Fibroblast of mammary gland (primary cell): ENCODE data around the gene ADCY1.

Experiments
- DNase-seq: peaks from one replicate; pipeline ENCODE4 v3.0.0-alpha.2; 2010; ENCODE audit warnings: low read depth
- H3K4me3 ChIP-seq: 2 replicates; pipeline ENCODE4 v1.5.1; 2011; ENCODE audit warnings: low read depth, mild to moderate bottlenecking, low read length, moderate library complexity; ENCODE audit not compliant: control insufficient read depth
- CTCF ChIP-seq: conservative IDR thresholded peaks from 2 replicates; pipeline ENCODE4 v1.5.1; 2011; ENCODE audit warnings: low read depth, low read length, inconsistent platforms; ENCODE audit not compliant: control insufficient read depth, insufficient read depth

The ADCY1 gene

GRCh38 chr7:45680776-45681175 is 106.6 kb downstream of the ADCY1 start:
- no peak overlapping the region for H3K4me3 ChIP-seq
- no peak for TF ChIP-seq CTCF
- no peak for DNase-seq

GRCh38 chr7:45681596-45682357 is 107.6 kb downstream of the ADCY1 start:
- no peak for DNase-seq
- TF ChIP-seq CTCF, result no peak
- no peak overlapping the region for H3K4me3 ChIP-seq

GRCh38 chr7:45682358-45682735 is 108.2 kb downstream of the ADCY1 start:
- DNase-seq, result no peak
- no peak for TF ChIP-seq CTCF

GRCh38 chr7:45682836-45683555 is 108.8 kb downstream of the ADCY1 start:
- DNase-seq, result peak; percentile 75
- no peak overlapping the region for H3K4me3 ChIP-seq
- TF ChIP-seq CTCF, result no peak

More at GRCh38 chr7:45682358-45682735, 108.2 kb downstream of the ADCY1 start:
- H3K4me3 ChIP-seq, result no peak overlapping the region

- no peak overlapping the region for H3K4me3 ChIP-seq
- no peak for DNase-seq
- TF ChIP-seq CTCF, result no peak
These were observed 109.5 kb downstream of the ADCY1 start for GRCh38 chr7:45683556-45684148.

- H3K4me3 ChIP-seq, result no peak overlapping the region
- TF ChIP-seq CTCF, result no peak
- DNase-seq, result no peak
These were observed 110.9 kb downstream of the ADCY1 start for GRCh38 chr7:45684910-45685618.
